ENCODE results near the gene NR1I2. TPM values are rescaled to one million over a fixed set of nuclear protein-coding genes. Genes with fewer than 3 reads are reported as not detected.
A peak's percentile ranks its signal among the peaks of the same experiment; 100 is the strongest.

NR1I2 gene
- not detected in 2 replicates for total RNA-seq (2011; cell fraction: chromatin; rRNA removed; ENCODE audit: low replicate concordance)
- total RNA-seq (2011; cell fraction: nucleolus; rRNA removed), result not detected in 2 replicates
- total RNA-seq (2011; cell fraction: nucleoplasm; rRNA removed), result not detected in 2 replicates
- total RNA-seq (2014; rRNA removed) (not detected in 2 replicates), total RNA-seq (2014; rRNA removed; fragmentation: Illumina TruSeq; extraction: Trizol) (not detected in 2 replicates), total RNA-seq (2015; rRNA removed; fragmentation: Illumina TruSeq; extraction: Trizol) (not detected in 2 replicates), total RNA-seq (2021) (0.18 TPM in 1 of 2 replicates, not detected in the other), polyA plus RNA-seq (2011; rRNA removed) (not detected in 2 replicates), polyA plus RNA-seq (2014; fragmentation: Illumina TruSeq; extraction: Trizol) (not detected in 2 replicates), polyA plus RNA-seq (2014; fragmentation: Nextera tagmentation; extraction: Ambion mirVana) (not detected), polyA plus RNA-seq (2014; rRNA removed) (not detected in 2 replicates), polyA minus RNA-seq (2011; rRNA and poly(A)+ RNA removed) (0.21 TPM in 1 of 2 replicates, not detected in the other), Bru-seq, nascent RNA (not detected), BruChase-seq, experiment 1, labeled RNA remaining after a 2-hour chase (not detected), BruChase-seq, experiment 2, labeled RNA remaining after a 6-hour chase (not detected)
- not detected in 2 replicates for polyA plus RNA-seq (2011; cell fraction: cytosol; rRNA removed)
- not detected in 2 replicates for polyA plus RNA-seq (2011; cell fraction: nucleus; rRNA removed)
- 0.03 TPM in 1 of 2 replicates, not detected in the other for polyA plus RNA-seq (2012)
- polyA minus RNA-seq (2011; cell fraction: cytosol; rRNA and poly(A)+ RNA removed), result not detected in 2 replicates
- not detected in 2 replicates for polyA minus RNA-seq (2011; cell fraction: nucleus; rRNA and poly(A)+ RNA removed)
- long read RNA-seq, experiment 1, result 0 reads
- long read RNA-seq, experiment 2, result 0 reads
- long read RNA-seq, experiment 3, result 0 reads

- Histone ChIP-seq H2AFZ (ENCODE audit: low read depth, low read length) (peak within 1 kb of the TSS; percentile 60), H3K27ac (ENCODE audit: extremely low read depth, low read depth, low read length) (no peak within 1 kb of the TSS), H3K4me2 (ENCODE audit: insufficient read depth, low read length) (no peak within 1 kb of the TSS), H3K36me3 (ENCODE audit: control insufficient read depth, insufficient read depth, low read length) (no peaks in the 10 kb centered on the region), H3K9me3 (replicated peaks; ENCODE audit: control insufficient read depth, insufficient read depth, low read depth, low read length) (no peaks in the 10 kb centered on the region), H3K27me3 (ENCODE audit: control insufficient read depth in 2 of 2, insufficient read depth in 2 of 2, low read length in 2 of 2) (no peaks in the 10 kb centered on the region), H3K9ac (ENCODE audit: insufficient read depth in 1 of 2, low read depth in 2 of 2, low read length in 2 of 2) (no peak within 1 kb of the TSS), H3K4me3 (no peak within 1 kb of the TSS), H3K79me2 (ENCODE audit: control insufficient read depth, insufficient read depth, low read length) (no peaks in the 10 kb centered on the region), H3K9me1 (ENCODE audit: control insufficient read depth, insufficient read depth, low read length) (no peaks in the 10 kb centered on the region), H4K20me1 (replicated peaks; ENCODE audit: control insufficient read depth, insufficient read depth, low read length) (no peaks in the 10 kb centered on the region), H3K4me1 (replicated peaks in 1 of 2; ENCODE audit: control insufficient read depth in 2 of 2, insufficient read depth in 2 of 2, low read length in 2 of 2) (peaks cover 0 to 14% of the 10 kb centered on the region in 2 experiments; a peak in 3 of 5 replicates)
- in situ Hi-C loops (cut with MboI), result no loop called here
- POLR2A ChIA-PET, result no interaction called here
- WGBS (ENCODE audit: insufficient coverage, low coverage, missing lambda C conversion rate), result 40% methylated on average over 9 of the region's 10 CpGs
- intact Hi-C loops (cut with micrococcal nuclease), result no loop called here
- CTCF ChIA-PET (ENCODE audit: low intra/inter-chr PET ratio), result no interaction called here
- no TSS peak for BruUV-seq (replicated peaks)
- TF ChIP-seq CTCF (IDR thresholded peaks at IDR 0.05 in 2 of 3, conservative IDR thresholded peaks at IDR 0.05 in 1 of 3; ENCODE audit: insufficient read depth in 2 of 3, low read depth in 1 of 3, low read length in 3 of 3) (0 out of 6 replicates have a peak, but pooled peaks of 1 of the 3 experiments have one; percentile 9), PTBP1 (IDR thresholded peaks at IDR 0.05; ENCODE audit: low read depth, low read length) (no peak)
- TF ChIP-seq, protein P1, sequence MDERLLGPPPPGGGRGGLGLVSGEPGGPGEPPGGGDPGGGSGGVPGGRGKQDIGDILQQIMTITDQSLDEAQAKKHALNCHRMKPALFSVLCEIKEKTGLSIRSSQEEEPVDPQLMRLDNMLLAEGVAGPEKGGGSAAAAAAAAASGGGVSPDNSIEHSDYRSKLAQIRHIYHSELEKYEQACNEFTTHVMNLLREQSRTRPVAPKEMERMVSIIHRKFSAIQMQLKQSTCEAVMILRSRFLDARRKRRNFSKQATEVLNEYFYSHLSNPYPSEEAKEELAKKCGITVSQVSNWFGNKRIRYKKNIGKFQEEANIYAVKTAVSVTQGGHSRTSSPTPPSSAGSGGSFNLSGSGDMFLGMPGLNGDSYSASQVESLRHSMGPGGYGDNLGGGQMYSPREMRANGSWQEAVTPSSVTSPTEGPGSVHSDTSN (CRISPR knock-in tag; IDR thresholded peaks at IDR 0.05; ENCODE audit: low read depth), result no peak
- TF ChIP-seq, protein P1 (tag; conservative IDR thresholded peaks at IDR 0.05; ENCODE audit: low read depth), result 0 out of 2 replicates have a peak, but pooled peaks have one; percentile 20
- FAIRE-seq, result no peak
- no peak for DNase-seq (ENCODE audit: extremely low read depth in 1 of 4, low spot score in 3 of 4)
- peak; percentile 49 for ATAC-seq
Observed at GRCh38 chr3:119781330-119782198, at the start of gene NR1I2. TSS of gene NR1I2 (plus strand) at chr3:119782101.

Data from K562 (cell line).